A549 (cell line): ENCODE measurements around the gene ZNF263.

ENCODE experiments used
- BHLHE40 ChIP-seq: IDR thresholded peaks from 2 replicates; pipeline ENCODE4 v1.6.1; 2012; ENCODE audit warnings: low read depth, low read length, inconsistent platforms
- CEBPB ChIP-seq, 2 experiments: fragments of >200 bp in 1 of 2; sonication (Bioruptor Twin) in 1 of 2; formaldehyde crosslinking in 1 of 2; IDR thresholded peaks; 2 replicates each; pipeline ENCODE4 v1.6.1; 2012 to 2016
- HDAC2 ChIP-seq: fragments of 200-600 bp; sonication (generic); IDR thresholded peaks from 2 replicates; pipeline ENCODE4 v1.6.1; 2016
- JUN ChIP-seq, 2 experiments: fragments of >200 bp; sonication (Bioruptor Twin); formaldehyde crosslinking; IDR thresholded peaks; 2 replicates in 1 of 2; 3 replicates in 1 of 2; pipeline ENCODE4 v1.6.1; 2016 to 2017
- NFE2L2 ChIP-seq: fragments of 150-350 bp; conservative IDR thresholded peaks from 2 replicates; pipeline ENCODE4 v1.6.1; 2014; ENCODE audit warnings: low read length
- POLR2A ChIP-seq: IDR thresholded peaks from 2 replicates; pipeline ENCODE4 v1.6.1; 2012; ENCODE audit warnings: mild to moderate bottlenecking, low read length
- TFCP2L1 ChIP-seq: fragments of 250-450 bp; sonication (Bioruptor Pico); IDR thresholded peaks from 2 replicates; pipeline ENCODE4 v1.5.0; 2021; ENCODE audit warnings: mild to moderate bottlenecking
- TF ChIP-seq, protein P1 (sequence below): fragments of >200 bp; sonication (Bioruptor Twin); formaldehyde crosslinking; IDR thresholded peaks from 3 replicates; pipeline ENCODE4 v1.5.1; 2016

DNA sequence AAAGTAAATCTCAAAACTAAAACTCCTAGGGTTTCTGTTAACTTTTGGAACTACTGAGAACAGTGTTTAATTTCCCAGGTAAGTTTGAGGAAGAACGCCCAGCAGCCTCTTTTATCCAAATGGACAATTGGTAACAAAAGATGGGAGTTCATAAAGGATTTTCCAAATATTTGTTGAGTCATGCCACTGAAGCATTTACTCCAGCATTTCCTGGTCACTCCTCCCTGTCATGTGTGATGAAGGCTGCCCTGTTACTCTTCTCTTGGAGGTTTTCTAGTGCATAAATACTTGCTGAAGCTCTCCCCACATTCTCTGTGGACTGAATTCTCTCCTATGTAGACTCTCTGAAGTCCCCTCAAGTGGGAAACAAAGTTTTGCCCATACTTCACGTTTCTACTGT, 38.5 kb downstream of the ZNF263 start:
- TF ChIP-seq JUN (IDR thresholded peaks at IDR 0.05) (no peak), POLR2A (no peak), BHLHE40 (no peak), NFE2L2 (peak; percentile 63; the same call in 1 of the 2 replicates), TFCP2L1 (CRISPR knock-in tag) (no peak), CEBPB (IDR thresholded peaks at IDR 0.05) (no peak), HDAC2 (no peak)
- TF ChIP-seq, protein P1, sequence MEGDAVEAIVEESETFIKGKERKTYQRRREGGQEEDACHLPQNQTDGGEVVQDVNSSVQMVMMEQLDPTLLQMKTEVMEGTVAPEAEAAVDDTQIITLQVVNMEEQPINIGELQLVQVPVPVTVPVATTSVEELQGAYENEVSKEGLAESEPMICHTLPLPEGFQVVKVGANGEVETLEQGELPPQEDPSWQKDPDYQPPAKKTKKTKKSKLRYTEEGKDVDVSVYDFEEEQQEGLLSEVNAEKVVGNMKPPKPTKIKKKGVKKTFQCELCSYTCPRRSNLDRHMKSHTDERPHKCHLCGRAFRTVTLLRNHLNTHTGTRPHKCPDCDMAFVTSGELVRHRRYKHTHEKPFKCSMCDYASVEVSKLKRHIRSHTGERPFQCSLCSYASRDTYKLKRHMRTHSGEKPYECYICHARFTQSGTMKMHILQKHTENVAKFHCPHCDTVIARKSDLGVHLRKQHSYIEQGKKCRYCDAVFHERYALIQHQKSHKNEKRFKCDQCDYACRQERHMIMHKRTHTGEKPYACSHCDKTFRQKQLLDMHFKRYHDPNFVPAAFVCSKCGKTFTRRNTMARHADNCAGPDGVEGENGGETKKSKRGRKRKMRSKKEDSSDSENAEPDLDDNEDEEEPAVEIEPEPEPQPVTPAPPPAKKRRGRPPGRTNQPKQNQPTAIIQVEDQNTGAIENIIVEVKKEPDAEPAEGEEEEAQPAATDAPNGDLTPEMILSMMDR, result no peak
